ENCODE measurements around the gene IFFO2.
"Not testable (repeated sequence)": the region's sequence is repeated elsewhere in the genome, so short reads cannot be mapped to it uniquely, and the experiment has no call there.

GRCh38 chr1:18870595-18870865, 85.9 kb downstream of the IFFO2 start:
- TF ChIP-seq CTCF, POLR2AphosphoS5, POLR2A (IDR thresholded peaks at IDR 0.05): not testable (repeated sequence)
